Naive B cell (primary cell): Measurements from ENCODE around the gene BCAS1. TPM values are rescaled to one million over a fixed set of nuclear protein-coding genes. Genes with fewer than 3 reads are reported as not detected.
A peak's percentile ranks its signal among the peaks of the same experiment; 100 is the strongest.

Experiments used
- ATAC-seq, 2 donors: fragments of 150-1000 bp; cut with Tn5 transposase; 2 replicates each; pipeline ENCODE4 v1.10.0; 2021; ENCODE audit warnings: low read depth in 2 of 2, mild to moderate bottlenecking in 2 of 2, moderate library complexity in 2 of 2
- DNase-seq: peaks from one replicate; pipeline ENCODE4 v3.0.0; 2022
- H3K27ac Mint-ChIP-seq, 6 donors: one replicate each; pipeline ENCODE4 v1.8.0; 2020 to 2022; ENCODE audit warnings: mild to moderate bottlenecking in 6 of 6, mixed read lengths in 6 of 6, moderate library complexity in 5 of 6, inconsistent platforms in 2 of 6
- H3K27me3 Mint-ChIP-seq, 3 donors: one replicate each; pipeline ENCODE4 v1.8.0; 2021 to 2022; ENCODE audit warnings: mixed read lengths in 3 of 3, mild to moderate bottlenecking in 1 of 3
- H3K36me3 Mint-ChIP-seq, 2 donors: one replicate each; pipeline ENCODE4 v1.8.0; 2020 to 2022; ENCODE audit warnings: mixed read lengths in 2 of 2, inconsistent platforms in 1 of 2, mild to moderate bottlenecking in 1 of 2
- H3K4me1 Mint-ChIP-seq, 3 donors: one replicate each; pipeline ENCODE4 v1.8.0; 2020 to 2022; ENCODE audit warnings: mixed read lengths in 3 of 3, inconsistent platforms in 1 of 3, mild to moderate bottlenecking in 1 of 3, moderate library complexity in 1 of 3
- H3K4me3 Mint-ChIP-seq, 8 donors: one replicate each; pipeline ENCODE4 v1.8.0; 2020 to 2022; ENCODE audit warnings: mild to moderate bottlenecking in 8 of 8, mixed read lengths in 8 of 8, moderate library complexity in 8 of 8, inconsistent platforms in 2 of 8
- H3K9me3 Mint-ChIP-seq, 7 donors: one replicate each; pipeline ENCODE4 v1.8.0; 2020 to 2022; ENCODE audit warnings: mixed read lengths in 7 of 7, mild to moderate bottlenecking in 5 of 7, inconsistent platforms in 2 of 7, moderate library complexity in 1 of 7
- polyA plus RNA-seq, 6 donors: library from polyadenylated mRNA; unstranded; fragments of 300-500 nt; fragmentation: Illumina TruSeq; gene quantifications; one replicate each; pipeline ENCODE4 v1.2.3, GENCODE V29; 2021; ENCODE audit warnings: low read depth in 6 of 6

The BCAS1 gene
- polyA plus RNA-seq, 6 donors from 2014 or later, result 0.19 to 0.23 TPM; not detected in 4

- Mint-ChIP-seq H3K27me3 (peaks cover 7 to 26% (median 16%) of the 10 kb centered on the region in 3 donors), H3K4me1 (no peaks in the 10 kb centered on the region), H3K36me3 (peaks cover 0 to 7% of the 10 kb centered on the region in 2 donors), H3K4me3 (no peak overlapping the region), H3K9me3 (peaks cover 0 to 7% (median 0%) of the 10 kb centered on the region in 7 donors), H3K27ac (no peak overlapping the region)
- no peak for ATAC-seq
- no peak for DNase-seq
Measured at GRCh38 chr20:54108326-54108642, 37.9 kb upstream of the BCAS1 start.

- DNase-seq (no peak), ATAC-seq (no peak)
- Mint-ChIP-seq H3K27me3 (peaks cover 4 to 24% (median 15%) of the 10 kb centered on the region in 3 donors), H3K4me3 (no peak overlapping the region), H3K36me3 (peaks cover 0 to 7% of the 10 kb centered on the region in 2 donors), H3K4me1 (no peaks in the 10 kb centered on the region), H3K9me3 (peaks cover 0 to 7% (median 0%) of the 10 kb centered on the region in 7 donors), H3K27ac (no peak overlapping the region)
Measured at GRCh38 chr20:54107600-54108325, 37.4 kb upstream of the BCAS1 start.

- H3K9me3 Mint-ChIP-seq, result peaks cover 0 to 7% (median 0%) of the 10 kb centered on the region in 7 donors
- DNase-seq, result no peak
- H3K4me3 Mint-ChIP-seq, result no peak overlapping the region
- H3K36me3 Mint-ChIP-seq, result peaks cover 0 to 7% of the 10 kb centered on the region in 2 donors
- H3K27me3 Mint-ChIP-seq, result peaks cover 4 to 29% (median 17%) of the 10 kb centered on the region in 3 donors
- ATAC-seq, result no peak
- H3K4me1 Mint-ChIP-seq, result no peaks in the 10 kb centered on the region
- H3K27ac Mint-ChIP-seq, result no peak overlapping the region
Measured at GRCh38 chr20:54107181-54107580, 36.8 kb upstream of the BCAS1 start.

GRCh38 chr20:54106162-54106561, 35.8 kb upstream of the BCAS1 start:
- H3K9me3 Mint-ChIP-seq, result no peaks in the 10 kb centered on the region
- no peak overlapping the region for H3K27ac Mint-ChIP-seq
- ATAC-seq, result no peak
- no peak overlapping the region for H3K4me3 Mint-ChIP-seq
- DNase-seq, result no peak
- no peaks in the 10 kb centered on the region for H3K36me3 Mint-ChIP-seq
- no peaks in the 10 kb centered on the region for H3K4me1 Mint-ChIP-seq
- H3K27me3 Mint-ChIP-seq, result peaks cover 4 to 33% (median 20%) of the 10 kb centered on the region in 3 donors

GRCh38 chr20:54105653-54106052, 35.3 kb upstream of the BCAS1 start:
- H3K9me3 Mint-ChIP-seq, result no peaks in the 10 kb centered on the region
- no peak for ATAC-seq
- no peaks in the 10 kb centered on the region for H3K4me1 Mint-ChIP-seq
- DNase-seq, result no peak
- H3K27me3 Mint-ChIP-seq, result peaks cover 4 to 33% (median 20%) of the 10 kb centered on the region in 3 donors
- H3K36me3 Mint-ChIP-seq, result no peaks in the 10 kb centered on the region
- no peak overlapping the region for H3K4me3 Mint-ChIP-seq
- H3K27ac Mint-ChIP-seq, result no peak overlapping the region

- ATAC-seq (no peak), DNase-seq (no peak)
- Mint-ChIP-seq H3K27me3 (peaks cover 4 to 38% (median 28%) of the 10 kb centered on the region in 3 donors), H3K9me3 (peaks cover 0 to 5% (median 0%) of the 10 kb centered on the region in 7 donors), H3K27ac (peak overlapping the region in 1 of 6 donors; percentile 75), H3K36me3 (no peaks in the 10 kb centered on the region), H3K4me3 (no peak overlapping the region), H3K4me1 (no peaks in the 10 kb centered on the region)
Measured at GRCh38 chr20:54104781-54105180, 34.4 kb upstream of the BCAS1 start.

- no peak for DNase-seq
- Mint-ChIP-seq H3K27me3 (peaks cover 4 to 40% (median 32%) of the 10 kb centered on the region in 3 donors), H3K4me1 (no peaks in the 10 kb centered on the region), H3K27ac (no peak overlapping the region), H3K4me3 (peak overlapping the region in 2 of 8 donors; percentile 22 to 23), H3K36me3 (no peaks in the 10 kb centered on the region), H3K9me3 (peaks cover 0 to 5% (median 0%) of the 10 kb centered on the region in 7 donors)
- no peak for ATAC-seq
Measured at GRCh38 chr20:54103762-54104600, 33.6 kb upstream of the BCAS1 start.

- Mint-ChIP-seq H3K9me3 (peaks cover 0 to 5% (median 0%) of the 10 kb centered on the region in 7 donors), H3K4me3 (no peak overlapping the region), H3K36me3 (no peaks in the 10 kb centered on the region), H3K27me3 (peaks cover 4 to 39% (median 39%) of the 10 kb centered on the region in 3 donors), H3K4me1 (no peaks in the 10 kb centered on the region), H3K27ac (no peak overlapping the region)
- peak; percentile 23 for DNase-seq
- peak; percentile 53 to 61 for ATAC-seq
Measured at GRCh38 chr20:54103067-54103761, 32.8 kb upstream of the BCAS1 start.

- ATAC-seq (no peak), DNase-seq (no peak)
- peaks cover 0 to 5% (median 0%) of the 10 kb centered on the region in 7 donors for H3K9me3 Mint-ChIP-seq
- no peaks in the 10 kb centered on the region for H3K4me1 Mint-ChIP-seq
- H3K27me3 Mint-ChIP-seq, result peaks cover 4 to 42% (median 33%) of the 10 kb centered on the region in 3 donors
- no peaks in the 10 kb centered on the region for H3K36me3 Mint-ChIP-seq
- H3K4me3 Mint-ChIP-seq, result no peak overlapping the region
- H3K27ac Mint-ChIP-seq, result no peak overlapping the region
Measured at GRCh38 chr20:54102543-54102942, 32.1 kb upstream of the BCAS1 start.

GRCh38 chr20:54100563-54100962, 30.2 kb upstream of the BCAS1 start:
- Mint-ChIP-seq H3K36me3 (no peaks in the 10 kb centered on the region), H3K4me1 (no peaks in the 10 kb centered on the region), H3K27ac (no peak overlapping the region), H3K4me3 (no peak overlapping the region), H3K27me3 (peaks cover 12 to 42% (median 21%) of the 10 kb centered on the region in 3 donors), H3K9me3 (peaks cover 0 to 5% (median 0%) of the 10 kb centered on the region in 7 donors)
- DNase-seq, result no peak
- ATAC-seq, result no peak

- peaks cover 0 to 5% (median 0%) of the 10 kb centered on the region in 7 donors for H3K9me3 Mint-ChIP-seq
- H3K4me1 Mint-ChIP-seq, result no peaks in the 10 kb centered on the region
- no peak overlapping the region for H3K4me3 Mint-ChIP-seq
- DNase-seq (no peak), ATAC-seq (no peak)
- H3K27me3 Mint-ChIP-seq, result peaks cover 12 to 37% (median 21%) of the 10 kb centered on the region in 3 donors
- peak overlapping the region in 1 of 6 donors; percentile 18 for H3K27ac Mint-ChIP-seq
- no peaks in the 10 kb centered on the region for H3K36me3 Mint-ChIP-seq
Measured at GRCh38 chr20:54099894-54100293, 29.5 kb upstream of the BCAS1 start.

- Mint-ChIP-seq H3K27me3 (peaks cover 8 to 27% (median 16%) of the 10 kb centered on the region in 3 donors), H3K27ac (no peak overlapping the region), H3K4me1 (no peaks in the 10 kb centered on the region), H3K9me3 (peaks cover 0 to 5% (median 0%) of the 10 kb centered on the region in 7 donors), H3K36me3 (no peaks in the 10 kb centered on the region), H3K4me3 (no peak overlapping the region)
- ATAC-seq, result no peak
- no peak for DNase-seq
Measured at GRCh38 chr20:54098047-54098446, 27.7 kb upstream of the BCAS1 start.

- Mint-ChIP-seq H3K4me3 (no peak overlapping the region), H3K27me3 (peaks cover 8 to 25% (median 11%) of the 10 kb centered on the region in 3 donors), H3K36me3 (no peaks in the 10 kb centered on the region), H3K27ac (peak overlapping the region in 3 of 6 donors; percentile 61 to 82 (median 70)), H3K4me1 (no peaks in the 10 kb centered on the region), H3K9me3 (peaks cover 0 to 5% (median 0%) of the 10 kb centered on the region in 7 donors)
- ATAC-seq (no peak), DNase-seq (no peak)
Measured at GRCh38 chr20:54097236-54097529, 26.8 kb upstream of the BCAS1 start.
